GM21825 (cell line): ENCODE data around the gene PPP2R2C.

Experiments
- ATAC-seq: cut with Tn5 transposase; IDR thresholded peaks from one replicate; pipeline ENCODE4 v1.9.1; 2021; ENCODE audit warnings: mild to moderate bottlenecking, moderate library complexity; ENCODE audit not compliant: unreplicated experiment

The PPP2R2C gene

GRCh38 chr4:6319530-6320150 lies 152.8 kb downstream of the PPP2R2C start:
- no peak for ATAC-seq

GRCh38 chr4:6318206-6318605 lies 154.2 kb downstream of the PPP2R2C start:
- no peak for ATAC-seq

GRCh38 chr4:6316461-6317003 lies 155.9 kb downstream of the PPP2R2C start:
- ATAC-seq, result no peak

GRCh38 chr4:6313216-6313615 lies 159.2 kb downstream of the PPP2R2C start:
- no peak for ATAC-seq

GRCh38 chr4:6309777-6310176 lies 162.6 kb downstream of the PPP2R2C start:
- no peak for ATAC-seq

GRCh38 chr4:6308899-6309643 lies 163.3 kb downstream of the PPP2R2C start:
- no peak for ATAC-seq

GRCh38 chr4:6307891-6308290 lies 164.5 kb downstream of the PPP2R2C start:
- ATAC-seq, result no peak

- no peak for ATAC-seq
Observed at GRCh38 chr4:6307230-6307629, 165.2 kb downstream of the PPP2R2C start.

GRCh38 chr4:6306299-6306698 lies 166.1 kb downstream of the PPP2R2C start:
- no peak for ATAC-seq

GRCh38 chr4:6303943-6304342 lies 168.5 kb downstream of the PPP2R2C start:
- no peak for ATAC-seq

GRCh38 chr4:6302869-6303268 lies 169.5 kb downstream of the PPP2R2C start:
- no peak for ATAC-seq

- no peak for ATAC-seq
Observed at GRCh38 chr4:6301732-6302442, 170.5 kb downstream of the PPP2R2C start.

- no peak for ATAC-seq
Observed at GRCh38 chr4:6301051-6301731, 171.2 kb downstream of the PPP2R2C start.

GRCh38 chr4:6300359-6300758 lies 172.1 kb downstream of the PPP2R2C start:
- no peak for ATAC-seq

GRCh38 chr4:6299875-6300274 lies 172.5 kb downstream of the PPP2R2C start:
- ATAC-seq, result no peak

GRCh38 chr4:6298852-6299251 lies 173.6 kb downstream of the PPP2R2C start:
- ATAC-seq, result no peak

GRCh38 chr4:6298035-6298434 lies 174.4 kb downstream of the PPP2R2C start:
- ATAC-seq, result no peak

- no peak for ATAC-seq
Observed at GRCh38 chr4:6297266-6297815, 175.1 kb downstream of the PPP2R2C start.

GRCh38 chr4:6296026-6296425 lies 176.4 kb downstream of the PPP2R2C start:
- no peak for ATAC-seq

GRCh38 chr4:6295495-6295894 lies 176.9 kb downstream of the PPP2R2C start:
- no peak for ATAC-seq
